Muscle layer of duodenum (tissue), 2 donors: Measurements from ENCODE around the gene IMMT.
A peak's percentile ranks its signal among the peaks of the same experiment; 100 is the strongest.
"Not testable (repeated sequence)": the region's sequence is repeated elsewhere in the genome, so short reads cannot be mapped to it uniquely, and the experiment has no call there.

Experiments
- H3K27ac ChIP-seq: one replicate; pipeline ENCODE4 v1.7.0; 2013; ENCODE audit warnings: mild to moderate bottlenecking, low read length
- H3K27me3 ChIP-seq: one replicate; pipeline ENCODE4 v1.7.0; 2013; ENCODE audit warnings: low read depth, mild to moderate bottlenecking, control low read depth, low read length
- H3K36me3 ChIP-seq, 2 donors: one replicate each; pipeline ENCODE4 v1.7.0; 2013; ENCODE audit warnings: low read length in 2 of 2, control low read depth in 1 of 2, mild to moderate bottlenecking in 1 of 2; ENCODE audit not compliant: insufficient read depth in 2 of 2, control insufficient read depth in 1 of 2
- H3K4me1 ChIP-seq, 2 donors: one replicate each; pipeline ENCODE4 v1.7.0; 2013; ENCODE audit warnings: low read length in 2 of 2, mild to moderate bottlenecking in 2 of 2, control low read depth in 1 of 2, moderate library complexity in 1 of 2; ENCODE audit not compliant: insufficient read depth in 2 of 2, control insufficient read depth in 1 of 2
- H3K4me3 ChIP-seq, 2 donors: one replicate each; pipeline ENCODE4 v1.7.0; 2013; ENCODE audit warnings: low read length in 2 of 2, low read depth in 1 of 2, mild to moderate bottlenecking in 1 of 2
- H3K9me3 ChIP-seq, 2 donors: one replicate each; pipeline ENCODE4 v1.7.0; 2013; ENCODE audit warnings: low read length in 2 of 2, control low read depth in 1 of 2, mild to moderate bottlenecking in 1 of 2; ENCODE audit not compliant: control insufficient read depth in 1 of 2
- donor health status: healthy.

The IMMT gene

GRCh38 chr2:86195055-86195807 lies at the start of gene IMMT:
TSS of gene IMMT (minus strand) at chr2:86195462. CDS start at chr2:86195382, 80 bp downstream.
- Histone ChIP-seq H3K9me3 (no peaks in the 10 kb centered on the region), H3K4me1 (peaks cover 13 to 53% of the 10 kb centered on the region in 2 donors), H3K27ac (peak within 1 kb of the TSS; percentile 96)

GRCh38 chr2:86244781-86245180 lies 49.5 kb upstream of the IMMT start:
- not testable (repeated sequence) for H3K9me3 ChIP-seq, H3K27me3 ChIP-seq, H3K27ac ChIP-seq, H3K4me3 ChIP-seq, H3K36me3 ChIP-seq
- peaks cover 0 to 21% of the 10 kb centered on the region in 2 donors for H3K4me1 ChIP-seq

More at GRCh38 chr2:86195055-86195807, at the start of gene IMMT:
- peak within 1 kb of the TSS; percentile 86 to 95 for H3K4me3 ChIP-seq
- H3K36me3 ChIP-seq, result peaks cover 0 to 3% of the 10 kb centered on the region in 2 donors
- H3K27me3 ChIP-seq, result no peaks in the 10 kb centered on the region

- H3K27ac ChIP-seq, result peak overlapping the region; percentile 31
- peak overlapping the region in 1 of 2 donors; percentile 41 for H3K4me3 ChIP-seq
- H3K27me3 ChIP-seq, result no peaks in the 10 kb centered on the region
- H3K9me3 ChIP-seq, result no peaks in the 10 kb centered on the region
- peaks cover 0 to 19% of the 10 kb centered on the region in 2 donors for H3K4me1 ChIP-seq
- H3K36me3 ChIP-seq, result no peaks in the 10 kb centered on the region
Observed at GRCh38 chr2:86243950-86244733, 48.9 kb upstream of the IMMT start.

- Histone ChIP-seq H3K27ac (peak overlapping the region; percentile 31), H3K4me3 (peak overlapping the region in 1 of 2 donors; percentile 41), H3K36me3 (no peaks in the 10 kb centered on the region), H3K4me1 (peaks cover 0 to 21% of the 10 kb centered on the region in 2 donors), H3K9me3 (no peaks in the 10 kb centered on the region), H3K27me3 (no peaks in the 10 kb centered on the region)
Observed at GRCh38 chr2:86243272-86243671, 48.0 kb upstream of the IMMT start.

- Histone ChIP-seq H3K9me3 (no peaks in the 10 kb centered on the region), H3K4me3 (peak overlapping the region in 1 of 2 donors; percentile 6), H3K36me3 (no peaks in the 10 kb centered on the region), H3K27ac (no peak overlapping the region), H3K27me3 (no peaks in the 10 kb centered on the region), H3K4me1 (peaks cover 0 to 23% of the 10 kb centered on the region in 2 donors)
Observed at GRCh38 chr2:86241611-86242010, 46.3 kb upstream of the IMMT start.

GRCh38 chr2:86240251-86240650 lies 45.0 kb upstream of the IMMT start:
- Histone ChIP-seq H3K27ac (no peak overlapping the region), H3K36me3 (no peaks in the 10 kb centered on the region), H3K4me3 (no peak overlapping the region), H3K9me3 (no peaks in the 10 kb centered on the region), H3K4me1 (peaks cover 0 to 23% of the 10 kb centered on the region in 2 donors), H3K27me3 (no peaks in the 10 kb centered on the region)

GRCh38 chr2:86239745-86240144 lies 44.5 kb upstream of the IMMT start:
- H3K36me3 ChIP-seq, result no peaks in the 10 kb centered on the region
- H3K27ac ChIP-seq, result no peak overlapping the region
- H3K4me3 ChIP-seq, result no peak overlapping the region
- peaks cover 0 to 23% of the 10 kb centered on the region in 2 donors for H3K4me1 ChIP-seq
- H3K27me3 ChIP-seq, result no peaks in the 10 kb centered on the region
- no peaks in the 10 kb centered on the region for H3K9me3 ChIP-seq

GRCh38 chr2:86239326-86239725 lies 44.1 kb upstream of the IMMT start:
- Histone ChIP-seq H3K4me1 (peaks cover 0 to 23% of the 10 kb centered on the region in 2 donors), H3K27me3 (no peaks in the 10 kb centered on the region), H3K27ac (no peak overlapping the region), H3K9me3 (no peaks in the 10 kb centered on the region), H3K4me3 (no peak overlapping the region), H3K36me3 (no peaks in the 10 kb centered on the region)

GRCh38 chr2:86238354-86238753 lies 43.1 kb upstream of the IMMT start:
- H3K4me3 ChIP-seq, result no peak overlapping the region
- H3K4me1 ChIP-seq, result peaks cover 0 to 22% of the 10 kb centered on the region in 2 donors
- no peak overlapping the region for H3K27ac ChIP-seq
- H3K9me3 ChIP-seq, result no peaks in the 10 kb centered on the region
- no peaks in the 10 kb centered on the region for H3K27me3 ChIP-seq
- no peaks in the 10 kb centered on the region for H3K36me3 ChIP-seq

- H3K4me3 ChIP-seq, result no peak overlapping the region
- no peaks in the 10 kb centered on the region for H3K9me3 ChIP-seq
- no peaks in the 10 kb centered on the region for H3K27me3 ChIP-seq
Observed at GRCh38 chr2:86237172-86237571, 41.9 kb upstream of the IMMT start.

GRCh38 chr2:86235196-86235980 lies 40.1 kb upstream of the IMMT start:
- H3K27ac ChIP-seq, result peak overlapping the region; percentile 17
- H3K27me3 ChIP-seq, result no peaks in the 10 kb centered on the region
- no peaks in the 10 kb centered on the region for H3K36me3 ChIP-seq
- H3K9me3 ChIP-seq, result no peaks in the 10 kb centered on the region
- no peak overlapping the region for H3K4me3 ChIP-seq
- H3K4me1 ChIP-seq, result peaks cover 0 to 15% of the 10 kb centered on the region in 2 donors

More at GRCh38 chr2:86237172-86237571, 41.9 kb upstream of the IMMT start:
- Histone ChIP-seq H3K27ac (no peak overlapping the region), H3K36me3 (no peaks in the 10 kb centered on the region), H3K4me1 (peaks cover 0 to 18% of the 10 kb centered on the region in 2 donors)
